Activated T-cell treated with anti-CD3 and anti-CD28 coated beads for 1 hour (primary cell): ENCODE data around the gene TFAP2C.
"Not testable (repeated sequence)": the region's sequence is repeated elsewhere in the genome, so short reads cannot be mapped to it uniquely, and the experiment has no call there.

ENCODE experiments used
- DNase-seq: peaks from one replicate; pipeline ENCODE4 v3.0.0-alpha.2; 2020; ENCODE audit warnings: low read depth

The TFAP2C gene

DNA sequence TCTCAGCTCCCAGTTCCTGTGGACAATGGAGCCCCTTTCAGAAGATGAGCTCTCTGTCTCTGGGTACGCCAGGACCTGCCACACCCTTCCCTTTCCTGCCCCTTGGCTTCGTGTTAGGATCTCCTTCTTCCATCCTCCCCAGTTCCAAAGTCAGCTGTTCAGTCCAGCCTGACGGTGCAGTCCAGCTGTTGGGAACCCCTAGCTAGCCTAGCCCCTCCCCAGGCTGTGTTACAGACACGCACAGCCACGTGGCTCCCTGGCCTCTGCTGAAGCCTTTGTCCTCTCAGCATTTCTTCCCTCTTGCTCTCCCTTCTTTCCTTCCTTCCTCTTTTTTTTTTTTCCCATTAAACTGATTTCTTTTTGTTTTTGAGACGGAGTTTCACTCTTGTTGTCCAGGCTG is 12.4 kb upstream of the TFAP2C start:
- DNase-seq, result no peak

DNA sequence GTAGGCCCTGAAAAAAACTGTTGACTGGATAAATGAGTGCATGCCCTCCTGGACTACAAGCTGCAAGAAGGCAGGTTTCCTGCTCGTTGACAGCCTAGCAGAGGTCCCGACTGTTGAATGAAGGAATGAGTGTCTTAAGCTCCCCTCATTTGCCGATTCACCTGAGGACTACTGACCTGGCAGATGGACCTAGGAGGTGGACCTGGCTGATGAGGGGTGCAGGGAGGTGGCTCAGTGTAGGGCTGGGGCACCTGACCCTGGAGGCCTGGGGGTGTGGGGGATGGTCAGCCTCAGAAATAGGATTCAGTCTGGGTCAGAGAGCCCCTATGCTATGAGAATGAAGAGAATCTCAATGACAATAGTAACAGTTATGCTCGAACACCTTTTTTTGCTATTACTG is 11.6 kb upstream of the TFAP2C start:
- no peak for DNase-seq

DNA sequence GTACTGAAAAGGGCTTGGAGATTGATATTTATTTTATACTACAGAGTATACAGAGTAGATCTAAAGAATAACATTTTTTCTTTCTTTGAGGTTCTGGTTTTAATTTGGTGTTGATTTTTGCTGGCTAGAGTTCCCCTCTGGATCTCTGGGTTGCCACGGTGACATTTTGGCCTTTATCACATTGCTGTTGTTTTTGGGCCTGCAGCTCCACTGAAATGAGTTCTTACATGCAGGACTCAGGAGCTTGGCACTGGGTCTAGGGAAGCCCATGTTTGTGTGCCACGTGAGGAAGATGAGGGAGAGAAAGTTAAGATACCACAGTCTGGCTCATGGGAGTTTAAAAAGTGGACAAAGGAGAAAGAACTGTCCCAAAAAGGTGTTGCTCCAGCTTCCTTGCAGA is 7.4 kb upstream of the TFAP2C start:
- no peak for DNase-seq

DNA sequence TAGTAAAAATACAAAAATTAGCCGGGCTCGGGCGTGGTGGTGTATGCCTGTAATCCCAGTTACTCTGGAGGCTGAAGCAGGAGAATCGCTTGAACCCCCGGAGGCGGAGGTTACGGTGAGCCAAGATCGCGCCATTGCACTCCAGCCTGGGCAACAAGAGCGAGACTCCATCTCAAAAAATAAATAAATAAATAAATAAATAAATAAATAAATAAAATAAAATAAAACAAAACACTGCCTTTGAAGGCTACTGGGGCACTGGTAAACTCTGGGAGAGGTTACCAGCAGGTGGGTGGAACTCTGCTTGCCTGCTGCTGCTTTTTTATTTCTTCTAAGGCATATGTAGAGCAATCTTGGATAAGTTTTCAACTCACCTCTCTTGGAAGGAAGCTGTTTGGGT is 5.2 kb upstream of the TFAP2C start:
- not testable (repeated sequence) for DNase-seq

DNA sequence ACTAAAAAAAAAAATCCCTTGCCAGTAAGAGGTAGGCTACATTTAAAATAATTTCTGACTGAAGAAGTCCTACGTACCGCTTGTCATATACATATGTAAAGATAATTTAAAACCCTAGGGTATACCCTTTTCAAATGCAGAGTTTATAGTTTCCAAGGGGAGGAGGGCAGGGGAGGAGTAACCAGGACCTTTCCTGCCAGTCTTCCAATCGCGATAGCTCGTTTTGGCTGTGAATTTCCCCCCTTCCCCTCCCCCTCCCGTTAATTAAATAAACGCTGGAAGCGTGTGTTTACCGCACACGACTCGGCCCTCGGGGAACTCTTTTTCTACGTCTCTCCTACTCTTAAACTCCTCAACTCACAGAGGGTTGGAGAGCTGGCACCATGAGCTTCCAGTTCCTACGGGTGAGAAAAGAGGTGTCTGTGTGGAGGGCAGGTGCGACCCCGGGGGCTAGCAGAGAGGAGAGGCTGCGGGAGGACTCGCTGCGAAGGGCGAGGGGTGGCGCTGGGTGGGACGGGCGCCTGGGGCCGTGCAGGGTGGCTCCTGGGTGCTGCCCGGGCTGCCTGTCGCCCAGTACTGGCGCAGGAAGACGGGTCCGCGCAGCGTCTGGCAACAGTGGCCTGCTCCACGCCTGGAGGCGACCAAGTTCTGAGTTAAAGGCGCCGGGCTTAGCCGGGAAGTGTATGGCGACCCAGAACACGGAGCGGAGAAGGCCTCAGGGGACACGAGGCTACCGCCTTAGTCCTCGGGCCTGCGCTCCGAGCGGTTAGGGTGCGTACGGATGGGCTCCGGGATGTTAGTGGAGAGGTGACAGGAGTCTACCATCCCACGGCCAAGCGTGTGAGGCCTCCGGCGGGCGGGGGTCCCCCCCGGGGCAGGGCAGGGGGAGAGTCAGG is 4.1 kb upstream of the TFAP2C start:
- DNase-seq, result no peak

DNA sequence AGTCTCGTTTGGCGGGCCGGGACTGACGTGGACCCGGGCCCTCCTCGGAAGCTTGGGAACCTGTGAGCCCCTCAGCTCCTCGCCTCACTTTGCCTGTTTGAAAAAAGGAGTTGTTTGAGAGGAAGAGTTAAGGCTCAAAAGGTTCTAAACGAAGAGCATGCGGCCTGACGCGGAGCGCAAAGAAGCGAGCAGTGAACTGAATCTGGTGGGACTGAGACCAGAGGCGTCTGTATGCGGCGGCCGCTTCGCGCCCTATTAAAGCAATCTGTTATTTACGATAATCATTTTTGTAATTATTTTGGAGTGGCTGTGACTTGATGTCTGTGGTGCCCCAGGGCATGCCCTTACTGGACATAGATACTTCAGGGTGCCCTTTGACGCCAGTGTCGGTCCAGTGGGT is 3.3 kb upstream of the TFAP2C start:
- DNase-seq, result no peak

DNA sequence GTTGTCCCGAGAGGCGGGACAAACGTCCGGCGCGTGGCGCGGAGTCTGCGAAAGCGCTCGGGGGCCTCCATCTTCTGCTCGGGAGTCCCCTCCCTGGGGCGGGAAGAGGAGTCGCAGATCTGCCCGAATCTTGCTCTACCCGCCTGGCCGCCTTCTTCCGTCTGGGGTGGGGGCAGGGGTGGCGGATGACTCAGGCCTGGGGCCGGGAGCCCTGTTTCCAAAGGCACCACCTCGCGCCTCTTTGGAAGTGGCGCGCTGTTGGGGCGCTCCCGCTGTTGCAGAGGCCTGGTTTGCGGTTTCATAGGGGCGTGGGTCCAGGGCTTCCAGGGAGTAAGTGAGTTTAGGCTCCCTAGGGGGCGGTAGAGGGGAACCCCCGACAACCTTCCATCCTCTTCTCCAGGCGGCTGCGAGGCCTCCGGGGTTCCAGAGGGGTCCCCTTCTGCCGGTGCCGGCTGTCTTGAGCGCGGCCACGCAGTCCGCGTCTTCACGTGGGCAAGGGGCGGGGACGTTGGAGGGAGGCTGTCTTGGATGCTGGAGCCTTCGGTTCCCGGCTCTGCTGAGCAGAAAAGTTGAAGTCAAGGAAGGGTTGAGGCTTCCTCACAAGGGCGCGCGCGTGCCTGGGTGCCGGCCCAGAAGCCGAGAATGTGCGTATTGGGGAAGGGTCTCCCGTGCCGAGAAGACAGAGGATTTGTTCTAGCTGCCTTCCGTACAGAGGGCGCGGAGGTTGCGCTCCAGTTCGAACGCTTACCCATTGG is 2.6 kb upstream of the TFAP2C start:
- DNase-seq, result no peak

DNA sequence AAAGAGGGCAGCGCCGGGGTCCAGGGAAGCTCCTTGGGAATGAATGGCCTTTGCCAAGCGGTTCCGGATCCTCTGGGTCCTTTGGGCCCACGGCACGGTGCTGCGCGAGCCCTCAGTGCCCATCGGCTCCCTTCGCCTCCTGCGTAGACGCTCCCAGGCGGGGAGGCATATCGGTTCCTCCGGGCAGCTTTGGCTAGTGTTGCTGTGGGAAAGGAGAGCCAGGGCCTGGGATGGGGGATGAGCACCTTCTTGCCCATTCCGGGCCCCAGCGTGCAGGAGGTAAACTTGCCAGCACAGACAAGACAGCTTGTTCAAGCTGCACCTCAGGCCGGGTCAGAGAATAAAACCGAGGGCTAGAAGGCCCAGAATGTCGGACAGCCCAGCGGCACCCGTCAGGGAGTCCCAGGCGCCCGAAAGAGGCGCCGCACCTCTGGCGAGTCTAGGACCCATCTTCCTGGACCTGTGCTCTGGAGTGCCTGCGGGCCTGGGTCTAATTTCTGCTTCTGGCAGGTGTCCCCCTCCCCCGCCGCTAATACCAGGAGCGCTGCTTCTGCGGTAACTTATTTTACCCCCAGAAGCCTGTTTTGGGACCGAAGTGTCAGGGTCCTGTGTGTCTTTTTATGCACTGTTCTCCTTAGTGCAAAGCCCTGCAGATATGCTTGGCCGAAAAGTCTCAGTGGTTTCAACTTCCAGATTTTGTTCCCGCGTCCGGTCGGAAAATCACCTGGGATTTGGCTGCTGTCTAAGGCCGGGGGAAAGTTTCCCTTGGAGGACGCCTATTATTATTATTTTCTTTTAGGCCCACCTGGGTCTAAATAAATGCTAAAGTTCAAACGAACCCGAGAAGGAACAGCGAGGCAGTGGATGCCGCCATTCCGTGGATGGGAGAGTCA is 1.7 kb upstream of the TFAP2C start:
- no peak for DNase-seq

DNA sequence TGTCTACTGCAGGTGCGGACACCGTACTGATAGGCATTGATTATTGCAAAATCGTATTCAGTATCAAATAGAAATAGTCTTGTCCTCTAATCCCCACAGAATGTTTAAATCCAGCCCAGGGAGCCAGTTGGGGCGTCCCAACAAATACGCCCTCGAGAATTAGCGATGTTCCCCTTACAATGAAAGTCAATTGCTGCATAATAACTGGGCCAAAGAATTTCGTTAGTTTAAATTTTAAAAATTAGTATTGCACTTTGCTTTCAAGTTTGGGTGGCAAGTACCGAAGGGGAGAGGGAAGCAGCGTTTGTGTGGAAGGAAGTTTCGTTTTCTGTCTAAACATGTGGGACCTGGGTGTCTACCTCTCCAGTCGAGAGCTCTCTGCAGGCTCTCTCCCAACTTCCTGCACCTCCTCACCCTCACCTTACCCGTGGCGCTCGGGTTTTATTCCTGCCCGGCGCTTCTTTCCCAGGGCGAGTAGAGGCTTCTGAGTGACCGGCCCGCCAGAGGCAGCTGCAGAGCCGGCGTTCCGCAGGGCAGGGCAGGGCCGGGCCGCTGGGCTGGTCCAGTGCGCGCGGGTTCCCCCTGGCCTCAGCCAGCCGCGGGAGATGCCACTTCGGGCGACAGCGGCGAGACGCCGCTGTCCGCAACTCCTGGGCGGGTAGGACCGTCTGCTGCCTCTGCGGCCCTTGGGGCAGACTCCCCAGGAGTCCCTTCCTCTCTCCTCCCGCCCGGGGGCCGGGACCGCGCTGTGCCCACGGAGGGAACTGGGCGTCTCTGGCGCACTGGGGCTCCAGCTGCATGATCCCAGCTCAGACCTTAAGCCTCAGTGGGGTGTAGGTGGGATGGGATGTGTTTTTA is 862 bp upstream of the TFAP2C start:
- no peak for DNase-seq

DNA sequence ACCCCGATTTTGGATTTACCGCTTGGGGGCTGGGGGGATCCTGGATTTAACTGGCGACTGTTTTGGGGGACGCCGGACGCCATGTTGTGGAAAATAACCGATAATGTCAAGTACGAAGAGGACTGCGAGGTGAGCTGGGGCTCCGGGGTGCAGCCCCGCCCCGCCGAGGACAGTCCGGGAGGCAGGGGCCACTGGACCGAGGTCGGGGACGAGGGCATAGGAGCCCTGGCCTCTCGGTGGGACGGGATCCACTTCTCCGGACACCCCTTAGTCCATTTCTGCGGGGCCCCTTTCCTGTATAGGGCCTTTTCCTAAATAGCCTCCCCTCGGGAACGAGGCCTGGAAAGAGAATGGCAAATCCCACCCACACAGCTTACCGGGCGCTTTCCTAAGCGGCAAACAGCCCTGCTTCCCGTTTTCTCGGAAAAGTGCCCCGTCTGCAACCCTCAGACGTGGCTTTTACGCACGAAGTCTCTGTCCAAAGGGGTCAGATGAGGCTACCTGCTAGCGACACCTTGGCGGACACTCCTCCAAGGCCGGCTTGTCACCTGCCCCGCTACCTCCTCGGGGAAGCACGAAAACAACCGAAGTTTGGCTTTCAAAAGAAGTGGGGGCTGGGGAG is 469 bp downstream of the TFAP2C start:
- no peak for DNase-seq

DNA sequence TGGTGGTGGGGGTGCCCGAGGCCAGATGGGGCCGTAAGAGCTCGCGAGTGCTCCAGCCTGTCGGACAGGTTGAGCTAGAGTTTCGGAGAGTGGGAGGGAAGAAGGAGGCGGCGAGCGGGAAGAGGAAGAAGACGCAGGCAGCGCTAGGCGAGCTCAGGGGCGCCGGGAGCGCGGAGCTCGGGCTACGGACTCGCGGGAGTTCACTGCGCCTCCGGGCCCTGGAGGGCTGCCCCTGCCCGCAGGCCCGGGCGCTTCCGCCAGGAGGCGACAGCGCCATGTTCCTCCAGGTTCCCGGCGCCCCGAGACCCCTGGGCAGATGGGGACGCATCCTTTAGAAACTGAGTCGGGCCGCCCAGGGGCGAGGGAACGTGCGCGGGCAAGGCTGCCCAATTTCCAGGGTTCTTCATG is 984 bp downstream of the TFAP2C start:
- no peak for DNase-seq

DNA sequence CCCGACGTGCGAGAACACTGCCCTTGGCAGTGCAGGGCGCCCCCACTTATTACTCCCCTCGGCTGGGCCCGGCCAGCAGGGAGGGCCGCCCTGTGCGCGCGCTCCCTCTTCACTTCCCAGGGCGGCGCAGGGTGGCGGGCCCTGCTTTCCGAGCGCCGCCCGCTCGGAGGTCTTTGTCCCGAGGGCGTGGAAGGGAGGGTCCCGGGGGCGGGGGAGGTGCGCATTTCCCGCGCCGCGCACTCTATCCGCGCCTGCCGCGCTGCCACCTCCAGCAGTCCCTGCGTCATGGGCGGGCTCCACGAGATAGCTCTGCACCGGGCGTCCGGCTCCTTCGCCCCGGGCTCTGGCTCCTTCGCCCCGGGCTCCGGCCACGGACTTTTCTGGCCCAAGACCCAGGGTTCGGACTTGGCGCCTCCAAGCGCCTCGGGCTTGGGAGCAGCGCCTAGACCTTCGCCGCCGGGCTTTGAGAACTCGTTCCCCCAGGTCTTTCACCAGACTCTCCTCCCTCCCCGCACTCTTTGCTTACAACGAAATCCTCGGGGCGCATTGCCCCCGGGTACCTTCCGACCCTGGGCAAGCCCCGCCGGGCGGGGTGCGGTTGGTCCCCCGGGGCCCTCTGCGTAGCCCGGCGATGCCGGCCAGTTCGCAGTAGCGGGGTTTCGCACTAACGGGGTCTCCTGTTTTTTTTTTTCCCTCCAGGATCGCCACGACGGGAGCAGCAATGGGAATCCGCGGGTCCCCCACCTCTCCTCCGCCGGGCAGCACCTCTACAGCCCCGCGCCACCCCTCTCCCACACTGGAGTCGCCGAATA is 1.6 kb downstream of the TFAP2C start:
- no peak for DNase-seq

DNA sequence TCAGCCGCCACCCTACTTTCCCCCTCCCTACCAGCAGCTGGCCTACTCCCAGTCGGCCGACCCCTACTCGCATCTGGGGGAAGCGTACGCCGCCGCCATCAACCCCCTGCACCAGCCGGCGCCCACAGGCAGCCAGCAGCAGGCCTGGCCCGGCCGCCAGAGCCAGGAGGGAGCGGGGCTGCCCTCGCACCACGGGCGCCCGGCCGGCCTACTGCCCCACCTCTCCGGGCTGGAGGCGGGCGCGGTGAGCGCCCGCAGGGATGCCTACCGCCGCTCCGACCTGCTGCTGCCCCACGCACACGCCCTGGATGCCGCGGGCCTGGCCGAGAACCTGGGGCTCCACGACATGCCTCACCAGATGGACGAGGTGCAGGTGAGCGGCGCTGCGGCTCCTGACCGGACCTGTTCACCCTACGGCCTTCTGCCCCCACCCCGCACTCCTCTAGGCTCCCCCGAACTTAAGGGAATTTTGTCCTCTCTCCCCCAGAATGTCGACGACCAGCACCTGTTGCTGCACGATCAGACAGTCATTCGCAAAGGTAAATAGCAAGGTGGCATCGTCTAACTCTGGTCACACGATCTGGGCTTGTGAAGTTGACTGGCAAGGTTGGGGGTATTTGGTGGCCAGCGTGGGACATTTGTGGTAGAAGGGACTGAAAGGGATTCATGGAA is 2.3 kb downstream of the TFAP2C start:
- no peak for DNase-seq

DNA sequence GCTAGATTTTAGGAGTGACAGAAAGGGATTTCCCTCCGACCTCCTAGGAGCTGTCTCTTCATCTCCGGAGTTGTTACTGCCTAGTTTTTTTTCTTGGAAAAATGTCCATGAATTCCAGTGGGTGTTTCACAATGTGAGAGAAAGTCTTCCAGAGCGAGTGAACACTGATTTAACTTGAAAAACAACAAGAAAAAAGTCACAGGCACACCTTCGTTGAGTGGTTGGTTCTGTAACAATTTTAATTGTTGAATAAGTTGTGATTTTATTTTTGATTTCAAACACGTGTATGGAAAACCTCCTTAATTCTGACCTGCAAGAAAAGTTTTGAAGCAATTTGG is 2.9 kb downstream of the TFAP2C start:
- no peak for DNase-seq

DNA sequence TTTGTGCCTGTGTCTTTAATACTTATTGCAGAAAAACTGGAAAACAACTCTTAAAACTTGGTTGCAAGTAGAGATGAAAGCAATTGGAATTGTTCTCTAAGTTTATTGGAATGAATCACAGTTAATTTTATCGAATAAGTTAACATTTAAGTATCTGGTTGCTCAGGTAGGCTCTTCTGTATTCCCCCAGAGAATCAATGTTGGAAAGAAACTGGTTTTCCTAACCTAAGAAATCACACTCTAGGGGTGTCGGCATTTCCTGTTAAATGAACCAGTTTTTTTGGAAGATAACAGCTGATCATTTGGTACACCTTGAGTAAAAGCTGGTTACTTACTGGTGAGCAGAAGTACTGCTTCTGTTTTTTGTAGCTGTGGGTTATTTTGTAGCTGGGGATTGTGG is 5.2 kb downstream of the TFAP2C start:
- DNase-seq, result no peak

DNA sequence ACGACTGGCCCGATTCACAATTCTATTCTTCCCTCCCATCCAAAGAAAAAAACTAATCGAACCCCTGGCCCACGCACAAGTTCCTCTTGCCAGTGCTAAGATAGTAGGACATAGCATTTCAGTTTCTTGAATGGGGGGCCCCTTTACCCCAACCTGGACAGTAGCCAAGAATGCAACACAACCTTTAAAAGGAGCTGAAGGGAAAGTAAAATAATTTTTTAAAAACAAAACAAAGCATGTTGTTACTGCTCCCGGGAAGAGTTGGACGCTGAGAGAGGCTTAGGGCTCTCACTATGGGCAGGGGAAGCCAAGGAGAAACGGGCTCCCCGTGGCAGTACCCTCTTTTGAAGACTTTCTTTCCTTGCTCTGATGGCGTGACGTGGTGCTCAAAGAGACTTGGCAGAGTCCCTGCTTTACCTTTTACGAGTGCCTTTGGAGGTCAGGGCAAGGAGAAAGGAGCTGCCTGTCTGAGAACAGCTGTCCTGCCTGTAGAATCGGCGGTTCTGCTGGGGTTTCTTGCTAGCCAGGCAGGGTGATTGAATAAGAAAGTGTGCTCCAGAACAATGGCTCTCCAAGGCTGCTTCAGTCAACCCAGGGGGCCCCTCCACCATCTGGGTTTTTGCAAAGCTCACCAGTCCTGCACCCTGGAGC is 5.8 kb downstream of the TFAP2C start:
- DNase-seq, result no peak

DNA sequence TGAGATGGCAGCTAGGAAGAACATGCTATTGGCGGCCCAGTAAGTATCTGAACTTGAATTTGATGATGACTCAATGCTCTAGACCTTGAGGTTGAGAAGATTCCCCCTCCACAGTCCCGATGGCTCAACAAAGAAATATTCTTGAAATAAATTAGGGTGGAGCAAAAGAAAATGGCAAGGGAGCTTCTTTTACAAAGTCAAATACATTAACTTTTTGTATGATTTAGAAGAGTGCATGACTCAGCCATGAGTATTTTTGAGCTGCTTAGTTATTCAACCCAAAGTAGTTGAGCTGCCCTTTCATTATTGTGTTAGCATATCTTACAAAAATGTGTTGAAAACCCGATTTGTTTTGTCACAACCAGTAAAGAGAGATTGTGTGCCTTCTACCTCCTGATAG is 7.6 kb downstream of the TFAP2C start:
- no peak for DNase-seq

DNA sequence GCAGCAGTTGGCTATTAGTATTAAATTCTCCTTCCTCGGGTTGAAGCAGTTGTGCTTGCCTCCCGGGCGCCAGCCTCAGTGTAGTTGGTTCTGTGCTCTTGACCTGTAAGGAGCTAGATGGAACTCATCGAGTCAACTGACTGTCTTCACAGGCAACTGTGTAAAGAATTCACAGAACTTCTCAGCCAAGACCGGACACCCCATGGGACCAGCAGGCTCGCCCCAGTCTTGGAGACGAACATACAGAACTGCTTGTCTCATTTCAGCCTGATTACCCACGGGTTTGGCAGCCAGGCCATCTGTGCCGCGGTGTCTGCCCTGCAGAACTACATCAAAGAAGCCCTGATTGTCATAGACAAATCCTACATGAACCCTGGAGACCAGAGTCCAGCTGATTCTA is 8.5 kb downstream of the TFAP2C start:
- DNase-seq, result no peak

DNA sequence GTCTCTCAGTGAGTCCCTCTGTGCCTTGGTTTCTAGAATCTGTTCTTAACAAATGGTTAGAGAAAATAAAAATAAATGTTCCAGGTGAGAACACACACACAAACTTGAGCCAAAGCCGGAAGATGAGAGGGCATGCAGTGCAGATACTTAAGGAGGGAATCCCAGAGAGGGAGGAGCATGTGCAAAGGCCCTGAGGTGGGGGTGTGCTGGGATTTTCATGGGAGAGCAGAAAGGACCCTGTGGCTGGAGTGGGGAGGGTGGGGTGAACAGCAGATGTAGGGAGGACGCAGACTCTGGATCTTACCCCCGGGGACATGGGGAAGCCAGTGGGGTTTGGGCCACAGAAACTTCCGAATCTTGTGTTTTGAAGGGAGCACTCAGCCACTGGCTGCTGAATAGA is 17.5 kb downstream of the TFAP2C start:
- no peak for DNase-seq
